Large intestine (tissue), 3 donors: ENCODE results near the gene TNPO3. TPM values are rescaled to one million over a fixed set of nuclear protein-coding genes. Genes with fewer than 3 reads are reported as not detected.

Experiments used
- DNase-seq, 2 donors: peaks; one replicate each; pipeline versions ENCODE4 v3.0.0 to v3.0.0-alpha.2; 2013
- H3K27ac ChIP-seq: one replicate; pipeline ENCODE4 v1.5.1; 2013; ENCODE audit warnings: low read length
- H3K27me3 ChIP-seq: 2 replicates; pipeline ENCODE4 v1.6.1; 2013; ENCODE audit warnings: low read length; ENCODE audit not compliant: control insufficient read depth, insufficient read depth
- H3K36me3 ChIP-seq: 2 replicates; pipeline ENCODE4 v1.6.1; 2013; ENCODE audit warnings: low read length; ENCODE audit not compliant: control insufficient read depth, insufficient read depth
- H3K4me1 ChIP-seq: one replicate; pipeline ENCODE4 v1.6.1; 2013; ENCODE audit warnings: low read length; ENCODE audit not compliant: control insufficient read depth, insufficient read depth
- H3K4me3 ChIP-seq: one replicate; pipeline ENCODE4 v1.5.1; 2013; ENCODE audit warnings: low read length
- H3K9me3 ChIP-seq: one replicate; pipeline ENCODE4 v1.6.1; 2013; ENCODE audit warnings: mild to moderate bottlenecking, low read depth, low read length, moderate library complexity; ENCODE audit not compliant: control insufficient read depth
- WGBS: methylation state at CpG from one replicate; pipeline ENCODE4 v1.1.5; 2013; ENCODE audit warnings: low lambda C conversion rate; ENCODE audit not compliant: insufficient coverage; 5-methylcytosine and 5-hydroxymethylcytosine counted together
- polyA plus RNA-seq: library from polyadenylated mRNA; unstranded; fragments of 120-200 nt; gene quantifications from one replicate; pipeline ENCODE4 v1.2.1, GENCODE V29; 2013

The TNPO3 gene
- polyA plus RNA-seq, 1 donor = 32.1 TPM

- WGBS = no CpG with 5 or more reads among the region's 19 CpGs
- Histone ChIP-seq H3K4me3 (no peak overlapping the region), H3K4me1 (peaks cover 22% of the 10 kb centered on the region), H3K27ac (no peak overlapping the region), H3K9me3 (no peaks in the 10 kb centered on the region), H3K36me3 (no peaks in the 10 kb centered on the region), H3K27me3 (peaks cover under 1% of the 10 kb centered on the region)
- DNase-seq = no peak
Observed at GRCh38 chr7:128931965-128932861, 122.7 kb downstream of the TNPO3 start.

GRCh38 chr7:128931190-128931798 lies 123.6 kb downstream of the TNPO3 start:
- WGBS = no CpG with 5 or more reads among the region's 18 CpGs
- DNase-seq = no peak
- Histone ChIP-seq H3K36me3 (no peaks in the 10 kb centered on the region), H3K27ac (no peak overlapping the region), H3K4me3 (no peak overlapping the region), H3K4me1 (peaks cover 14% of the 10 kb centered on the region), H3K9me3 (no peaks in the 10 kb centered on the region), H3K27me3 (no peaks in the 10 kb centered on the region)

GRCh38 chr7:128928882-128929788 lies 125.8 kb downstream of the TNPO3 start:
- Histone ChIP-seq H3K9me3 (no peaks in the 10 kb centered on the region), H3K36me3 (no peaks in the 10 kb centered on the region), H3K27ac (no peak overlapping the region), H3K4me3 (no peak overlapping the region), H3K27me3 (no peaks in the 10 kb centered on the region), H3K4me1 (peaks cover 3% of the 10 kb centered on the region)
- WGBS = no CpG with 5 or more reads among the region's 14 CpGs
- DNase-seq = no peak

GRCh38 chr7:128928159-128928813 lies 126.6 kb downstream of the TNPO3 start:
- H3K27ac ChIP-seq = no peak overlapping the region
- no CpG with 5 or more reads among the region's 8 CpGs for WGBS
- H3K9me3 ChIP-seq = no peaks in the 10 kb centered on the region
- no peaks in the 10 kb centered on the region for H3K36me3 ChIP-seq
- peaks cover 2% of the 10 kb centered on the region for H3K4me1 ChIP-seq
- peaks cover 3% of the 10 kb centered on the region for H3K27me3 ChIP-seq
- no peak overlapping the region for H3K4me3 ChIP-seq
- no peak for DNase-seq

GRCh38 chr7:128924707-128925588 lies 130.0 kb downstream of the TNPO3 start:
- Histone ChIP-seq H3K4me1 (no peaks in the 10 kb centered on the region), H3K27me3 (peaks cover 34% of the 10 kb centered on the region), H3K9me3 (no peaks in the 10 kb centered on the region), H3K4me3 (no peak overlapping the region), H3K36me3 (no peaks in the 10 kb centered on the region), H3K27ac (no peak overlapping the region)
- 92% methylated on average over 2 of the region's 8 CpGs for WGBS
- no peak for DNase-seq

- no peak overlapping the region for H3K27ac ChIP-seq
- peaks cover 45% of the 10 kb centered on the region for H3K27me3 ChIP-seq
- no peaks in the 10 kb centered on the region for H3K36me3 ChIP-seq
- no CpG with 5 or more reads among the region's 5 CpGs for WGBS
- DNase-seq = no peak
- no peaks in the 10 kb centered on the region for H3K4me1 ChIP-seq
- H3K4me3 ChIP-seq = no peak overlapping the region
- H3K9me3 ChIP-seq = no peaks in the 10 kb centered on the region
Observed at GRCh38 chr7:128923411-128923800, 131.5 kb downstream of the TNPO3 start.

- no peaks in the 10 kb centered on the region for H3K4me1 ChIP-seq
- no peak for DNase-seq
- no peak overlapping the region for H3K4me3 ChIP-seq
- H3K27ac ChIP-seq = no peak overlapping the region
- no peaks in the 10 kb centered on the region for H3K9me3 ChIP-seq
- WGBS = no CpG with 5 or more reads among the region's 16 CpGs
- H3K27me3 ChIP-seq = peaks cover 52% of the 10 kb centered on the region
- H3K36me3 ChIP-seq = no peaks in the 10 kb centered on the region
Observed at GRCh38 chr7:128922496-128923410, 132.2 kb downstream of the TNPO3 start.

GRCh38 chr7:128921866-128922440 lies 133.0 kb downstream of the TNPO3 start:
- DNase-seq = no peak
- WGBS = no CpG with 5 or more reads among the region's 9 CpGs
- peaks cover 57% of the 10 kb centered on the region for H3K27me3 ChIP-seq

More at GRCh38 chr7:128921866-128922440, 133.0 kb downstream of the TNPO3 start:
- Histone ChIP-seq H3K4me1 (no peaks in the 10 kb centered on the region), H3K36me3 (no peaks in the 10 kb centered on the region), H3K27ac (no peak overlapping the region), H3K9me3 (no peaks in the 10 kb centered on the region), H3K4me3 (no peak overlapping the region)
